Mucosa of descending colon (tissue), 3 donors: ENCODE measurements around the gene IGLL5. TPM values are rescaled to one million over a fixed set of nuclear protein-coding genes. Genes with fewer than 3 reads are reported as not detected.

Source experiments
- ATAC-seq: fragments of 200-7000 bp; cut with Tn5 transposase; one replicate; pipeline ENCODE4 v1.9.1; 2020; ENCODE audit warnings: mild to moderate bottlenecking, moderate library complexity
- DNase-seq, 3 donors: peaks; one replicate each; pipeline ENCODE4 v3.0.0-alpha.2; 2020
- H3K36me3 ChIP-seq: fragments of 200-600 bp; one replicate; pipeline ENCODE4 v1.8.0; 2021; ENCODE audit warnings: low read depth, mild to moderate bottlenecking
- H3K4me1 ChIP-seq: fragments of 200-600 bp; one replicate; pipeline ENCODE4 v1.8.0; 2021; ENCODE audit warnings: low read depth, mild to moderate bottlenecking
- H3K4me3 ChIP-seq: fragments of 200-600 bp; one replicate; pipeline ENCODE4 v1.8.0; 2021; ENCODE audit warnings: mild to moderate bottlenecking
- H3K9me3 ChIP-seq: fragments of 200-600 bp; one replicate; pipeline ENCODE4 v1.8.0; 2021; ENCODE audit warnings: mild to moderate bottlenecking
- CTCF ChIP-seq: fragments of 200-600 bp; IDR thresholded peaks from one replicate; pipeline ENCODE4 v1.8.0; 2022; ENCODE audit warnings: antibody characterized with exemption, mild to moderate bottlenecking
- intact Hi-C, 2 donors: fragments of 100-400 bp; cut with DNase I in 1 of 2; cut with micrococcal nuclease in 1 of 2; formaldehyde crosslinking; loops; one replicate each; pipeline versions ENCODE4 v1.11.0 to v1.11.1; 2022; cut with DNase I, micrococcal nuclease
- total RNA-seq, 3 donors: library from RNA; stranded (reverse); fragmentation: NEBNext Ultra II Directional in 2 of 3; extraction: Animal tissue kit (Norgen Biotek cat#: 25700) in 2 of 3; gene quantifications; one replicate each; pipeline versions ENCODE4 v1.2.1 to v1.2.4, GENCODE V29; 2021 to 2023
- donor health status: DM: no; HTN: no; CAD: no; lungs with moderate emphysema.
- donor health status: DM: no; HTN: no; CAD: no.
- donor health status: DM: no; HTN: yes; CAD: no.

Gene IGLL5
- total RNA-seq, 3 donors from 2014 or later, result 14.1 to 32.8 (median 16.1) TPM

- no peak for TF ChIP-seq CTCF
- H3K4me3 ChIP-seq, result no peak overlapping the region
- no peaks in the 10 kb centered on the region for H3K9me3 ChIP-seq
- no peak for DNase-seq
- no peaks in the 10 kb centered on the region for H3K4me1 ChIP-seq
- ATAC-seq, result no peak
- intact Hi-C loops, result no loop called here
- no peaks in the 10 kb centered on the region for H3K36me3 ChIP-seq
Observed at GRCh38 chr22:22851969-22852368, 35.6 kb upstream of the IGLL5 start.

DNA sequence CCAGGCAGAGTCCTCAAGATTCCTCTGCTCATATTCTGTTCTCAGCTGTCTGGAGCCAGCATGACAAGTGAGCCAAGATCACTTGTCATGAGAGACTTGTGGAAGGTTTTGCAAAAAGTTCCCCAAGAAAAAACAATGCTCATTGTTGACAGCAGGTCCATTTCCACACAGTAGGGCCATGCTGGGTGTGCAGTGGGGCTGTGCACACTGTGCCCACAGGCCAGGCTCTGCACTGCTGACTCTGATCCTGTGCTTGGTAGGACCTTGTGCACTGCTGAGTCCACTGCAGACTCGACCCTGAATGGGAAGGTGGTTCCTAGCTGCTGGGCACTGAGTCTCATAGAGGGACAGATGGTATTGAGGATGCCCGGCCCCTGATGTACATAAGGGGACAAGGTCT, 33.9 kb upstream of the IGLL5 start:
- no peaks in the 10 kb centered on the region for H3K36me3 ChIP-seq
- H3K4me1 ChIP-seq, result no peaks in the 10 kb centered on the region
- intact Hi-C loops, result no loop called here
- no peaks in the 10 kb centered on the region for H3K9me3 ChIP-seq
- DNase-seq (no peak), ATAC-seq (no peak)
- no peak overlapping the region for H3K4me3 ChIP-seq
- TF ChIP-seq CTCF, result no peak

DNA sequence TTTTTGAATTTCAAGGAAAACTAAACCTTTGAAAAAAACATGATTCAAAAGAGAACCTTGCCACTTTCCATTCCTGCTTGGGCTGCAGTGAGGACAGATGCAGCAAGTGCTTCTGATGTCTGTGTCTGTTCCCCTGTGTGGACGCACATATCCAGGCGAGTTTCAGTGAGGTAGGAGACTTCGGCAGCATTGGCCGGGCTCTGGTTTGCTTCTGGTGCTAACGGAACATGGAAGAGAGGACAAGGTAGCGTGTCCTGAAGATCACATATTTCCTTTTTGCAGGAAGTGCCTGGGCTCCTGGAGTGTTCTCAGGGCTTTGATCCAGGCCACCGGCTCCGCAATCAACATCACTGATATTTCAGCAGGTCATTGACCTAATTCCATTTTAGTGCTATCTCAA, 33.1 kb upstream of the IGLL5 start:
- ATAC-seq, result no peak
- intact Hi-C loops, result no loop called here

GRCh38 chr22:22855085-22855484, 32.5 kb upstream of the IGLL5 start:
- DNase-seq, result no peak
- Histone ChIP-seq H3K9me3 (no peaks in the 10 kb centered on the region), H3K36me3 (no peaks in the 10 kb centered on the region), H3K4me3 (no peak overlapping the region), H3K4me1 (no peaks in the 10 kb centered on the region)
- TF ChIP-seq CTCF, result no peak
- no peak for ATAC-seq
- intact Hi-C loops, result loop anchor here in 1 of 2 donors (5.0 kb wide), 1 partner anchor 102 kb away; no protein-coding TSS in a partner anchor

More for the DNA sequence above, 33.1 kb upstream of the IGLL5 start:
- TF ChIP-seq CTCF, result no peak
- DNase-seq, result no peak
- Histone ChIP-seq H3K36me3 (no peaks in the 10 kb centered on the region), H3K4me1 (no peaks in the 10 kb centered on the region), H3K4me3 (no peak overlapping the region), H3K9me3 (no peaks in the 10 kb centered on the region)

- intact Hi-C loops, result loop anchor here in 1 of 2 donors (5.0 kb wide), 1 partner anchor 102 kb away; no protein-coding TSS in a partner anchor
- Histone ChIP-seq H3K4me3 (no peak overlapping the region), H3K4me1 (no peaks in the 10 kb centered on the region), H3K9me3 (no peaks in the 10 kb centered on the region), H3K36me3 (no peaks in the 10 kb centered on the region)
- DNase-seq (peak in 2 of 3 donors; percentile 33 to 48), ATAC-seq (peak; percentile 62)
- peak; percentile 7 for TF ChIP-seq CTCF
Observed at GRCh38 chr22:22855617-22856308, 31.9 kb upstream of the IGLL5 start.
